ENCODE data around the gene SYNC. TPM values are rescaled to one million over a fixed set of nuclear protein-coding genes. Genes with fewer than 3 reads are reported as not detected.

The SYNC gene
- total and polyA plus RNA-seq, 9 of the 15 experiments (the other 6 are each of a cell fraction or from before 2014, with no cell fraction given) = 0.49 to 1.1 (median 0.87) TPM

DNA sequence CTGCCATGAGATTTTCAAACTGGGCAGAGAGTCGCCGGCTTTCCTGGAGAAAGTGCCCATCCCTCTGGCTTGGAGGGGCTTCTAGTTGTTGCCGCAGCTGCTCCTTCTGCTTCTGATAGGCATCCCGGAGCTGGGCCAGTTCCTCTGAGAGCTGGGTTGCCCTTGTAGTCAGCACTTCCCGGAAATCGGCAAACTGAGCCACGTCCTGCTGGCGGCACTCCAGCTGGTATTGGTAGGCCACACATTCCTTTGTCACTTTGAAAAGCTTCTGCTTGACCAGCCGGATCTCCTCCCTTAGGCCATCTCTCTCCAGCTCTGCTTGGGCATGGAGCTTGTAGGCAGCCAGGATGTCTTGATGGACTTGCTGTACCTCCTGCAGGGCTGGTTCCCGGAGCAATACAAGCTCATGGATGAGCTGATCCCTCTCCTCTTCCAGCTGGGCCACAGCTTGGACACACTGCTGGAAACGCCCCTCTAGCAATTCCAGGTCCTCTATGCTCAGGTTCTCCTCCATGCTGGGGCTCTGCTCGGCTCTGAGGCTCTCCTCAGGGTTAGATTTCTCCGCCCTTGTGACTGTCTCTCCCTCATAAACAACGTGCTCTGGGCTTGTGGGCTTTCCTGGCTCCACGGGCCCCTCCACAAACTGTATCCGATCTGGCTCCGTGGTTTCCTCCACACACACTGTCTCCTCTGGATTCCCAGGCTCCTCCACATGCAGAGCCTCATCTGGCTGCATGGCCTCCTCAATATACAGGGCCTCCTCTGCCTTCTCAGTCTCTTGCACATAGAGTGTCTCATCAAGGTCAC is 7.3 kb downstream of the SYNC start (continued):
- no peak for TF ChIP-seq ZBTB17 (CRISPR knock-in tag; IDR thresholded peaks at IDR 0.05)
- TF ChIP-seq, protein P1, sequence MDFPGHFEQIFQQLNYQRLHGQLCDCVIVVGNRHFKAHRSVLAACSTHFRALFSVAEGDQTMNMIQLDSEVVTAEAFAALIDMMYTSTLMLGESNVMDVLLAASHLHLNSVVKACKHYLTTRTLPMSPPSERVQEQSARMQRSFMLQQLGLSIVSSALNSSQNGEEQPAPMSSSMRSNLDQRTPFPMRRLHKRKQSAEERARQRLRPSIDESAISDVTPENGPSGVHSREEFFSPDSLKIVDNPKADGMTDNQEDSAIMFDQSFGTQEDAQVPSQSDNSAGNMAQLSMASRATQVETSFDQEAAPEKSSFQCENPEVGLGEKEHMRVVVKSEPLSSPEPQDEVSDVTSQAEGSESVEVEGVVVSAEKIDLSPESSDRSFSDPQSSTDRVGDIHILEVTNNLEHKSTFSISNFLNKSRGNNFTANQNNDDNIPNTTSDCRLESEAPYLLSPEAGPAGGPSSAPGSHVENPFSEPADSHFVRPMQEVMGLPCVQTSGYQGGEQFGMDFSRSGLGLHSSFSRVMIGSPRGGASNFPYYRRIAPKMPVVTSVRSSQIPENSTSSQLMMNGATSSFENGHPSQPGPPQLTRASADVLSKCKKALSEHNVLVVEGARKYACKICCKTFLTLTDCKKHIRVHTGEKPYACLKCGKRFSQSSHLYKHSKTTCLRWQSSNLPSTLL (IDR thresholded peaks at IDR 0.05) = no peak
- no peak for TF ChIP-seq ZNF586 (CRISPR knock-in tag; conservative IDR thresholded peaks at IDR 0.05)
- TF ChIP-seq, protein P2, sequence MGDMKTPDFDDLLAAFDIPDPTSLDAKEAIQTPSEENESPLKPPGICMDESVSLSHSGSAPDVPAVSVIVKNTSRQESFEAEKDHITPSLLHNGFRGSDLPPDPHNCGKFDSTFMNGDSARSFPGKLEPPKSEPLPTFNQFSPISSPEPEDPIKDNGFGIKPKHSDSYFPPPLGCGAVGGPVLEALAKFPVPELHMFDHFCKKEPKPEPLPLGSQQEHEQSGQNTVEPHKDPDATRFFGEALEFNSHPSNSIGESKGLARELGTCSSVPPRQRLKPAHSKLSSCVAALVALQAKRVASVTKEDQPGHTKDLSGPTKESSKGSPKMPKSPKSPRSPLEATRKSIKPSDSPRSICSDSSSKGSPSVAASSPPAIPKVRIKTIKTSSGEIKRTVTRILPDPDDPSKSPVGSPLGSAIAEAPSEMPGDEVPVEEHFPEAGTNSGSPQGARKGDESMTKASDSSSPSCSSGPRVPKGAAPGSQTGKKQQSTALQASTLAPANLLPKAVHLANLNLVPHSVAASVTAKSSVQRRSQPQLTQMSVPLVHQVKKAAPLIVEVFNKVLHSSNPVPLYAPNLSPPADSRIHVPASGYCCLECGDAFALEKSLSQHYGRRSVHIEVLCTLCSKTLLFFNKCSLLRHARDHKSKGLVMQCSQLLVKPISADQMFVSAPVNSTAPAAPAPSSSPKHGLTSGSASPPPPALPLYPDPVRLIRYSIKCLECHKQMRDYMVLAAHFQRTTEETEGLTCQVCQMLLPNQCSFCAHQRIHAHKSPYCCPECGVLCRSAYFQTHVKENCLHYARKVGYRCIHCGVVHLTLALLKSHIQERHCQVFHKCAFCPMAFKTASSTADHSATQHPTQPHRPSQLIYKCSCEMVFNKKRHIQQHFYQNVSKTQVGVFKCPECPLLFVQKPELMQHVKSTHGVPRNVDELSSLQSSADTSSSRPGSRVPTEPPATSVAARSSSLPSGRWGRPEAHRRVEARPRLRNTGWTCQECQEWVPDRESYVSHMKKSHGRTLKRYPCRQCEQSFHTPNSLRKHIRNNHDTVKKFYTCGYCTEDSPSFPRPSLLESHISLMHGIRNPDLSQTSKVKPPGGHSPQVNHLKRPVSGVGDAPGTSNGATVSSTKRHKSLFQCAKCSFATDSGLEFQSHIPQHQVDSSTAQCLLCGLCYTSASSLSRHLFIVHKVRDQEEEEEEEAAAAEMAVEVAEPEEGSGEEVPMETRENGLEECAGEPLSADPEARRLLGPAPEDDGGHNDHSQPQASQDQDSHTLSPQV (IDR thresholded peaks at IDR 0.05) = peak; percentile 36
- TF ChIP-seq, protein P3, sequence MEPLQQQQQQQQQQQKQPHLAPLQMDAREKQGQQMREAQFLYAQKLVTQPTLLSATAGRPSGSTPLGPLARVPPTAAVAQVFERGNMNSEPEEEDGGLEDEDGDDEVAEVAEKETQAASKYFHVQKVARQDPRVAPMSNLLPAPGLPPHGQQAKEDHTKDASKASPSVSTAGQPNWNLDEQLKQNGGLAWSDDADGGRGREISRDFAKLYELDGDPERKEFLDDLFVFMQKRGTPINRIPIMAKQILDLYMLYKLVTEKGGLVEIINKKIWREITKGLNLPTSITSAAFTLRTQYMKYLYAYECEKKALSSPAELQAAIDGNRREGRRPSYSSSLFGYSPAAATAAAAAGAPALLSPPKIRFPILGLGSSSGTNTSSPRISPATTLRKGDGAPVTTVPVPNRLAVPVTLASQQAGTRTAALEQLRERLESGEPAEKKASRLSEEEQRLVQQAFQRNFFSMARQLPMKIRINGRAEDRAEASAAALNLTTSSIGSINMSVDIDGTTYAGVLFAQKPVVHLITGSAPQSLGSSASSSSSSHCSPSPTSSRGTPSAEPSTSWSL (CRISPR knock-in tag; IDR thresholded peaks at IDR 0.05; ENCODE audit: borderline replicate concordance) = no peak
- no peak for TF ChIP-seq ZNF212 (CRISPR knock-in tag; IDR thresholded peaks at IDR 0.05)
- TF ChIP-seq ZNF507 (tag; conservative IDR thresholded peaks at IDR 0.05) = no peak
- TF ChIP-seq CBX3 (IDR thresholded peaks at IDR 0.05; ENCODE audit: borderline replicate concordance in 1 of 2, low read length in 2 of 2) = no peak
- no peak for TF ChIP-seq IFI16 (CRISPR knock-in tag; IDR thresholded peaks at IDR 0.05)
- no peak for TF ChIP-seq ZKSCAN3 (CRISPR knock-in tag; IDR thresholded peaks at IDR 0.05)
- TF ChIP-seq NCOA2 (IDR thresholded peaks at IDR 0.05; ENCODE audit: partially characterized antibody in 2 of 2) = no peak
- no peak for TF ChIP-seq STAG1 (CRISPR knock-in tag; IDR thresholded peaks at IDR 0.05; ENCODE audit: borderline replicate concordance)
- TF ChIP-seq, protein P4, sequence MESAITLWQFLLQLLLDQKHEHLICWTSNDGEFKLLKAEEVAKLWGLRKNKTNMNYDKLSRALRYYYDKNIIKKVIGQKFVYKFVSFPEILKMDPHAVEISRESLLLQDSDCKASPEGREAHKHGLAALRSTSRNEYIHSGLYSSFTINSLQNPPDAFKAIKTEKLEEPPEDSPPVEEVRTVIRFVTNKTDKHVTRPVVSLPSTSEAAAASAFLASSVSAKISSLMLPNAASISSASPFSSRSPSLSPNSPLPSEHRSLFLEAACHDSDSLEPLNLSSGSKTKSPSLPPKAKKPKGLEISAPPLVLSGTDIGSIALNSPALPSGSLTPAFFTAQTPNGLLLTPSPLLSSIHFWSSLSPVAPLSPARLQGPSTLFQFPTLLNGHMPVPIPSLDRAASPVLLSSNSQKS (CRISPR knock-in tag; IDR thresholded peaks at IDR 0.05) = no peak
- TF ChIP-seq, protein P5, sequence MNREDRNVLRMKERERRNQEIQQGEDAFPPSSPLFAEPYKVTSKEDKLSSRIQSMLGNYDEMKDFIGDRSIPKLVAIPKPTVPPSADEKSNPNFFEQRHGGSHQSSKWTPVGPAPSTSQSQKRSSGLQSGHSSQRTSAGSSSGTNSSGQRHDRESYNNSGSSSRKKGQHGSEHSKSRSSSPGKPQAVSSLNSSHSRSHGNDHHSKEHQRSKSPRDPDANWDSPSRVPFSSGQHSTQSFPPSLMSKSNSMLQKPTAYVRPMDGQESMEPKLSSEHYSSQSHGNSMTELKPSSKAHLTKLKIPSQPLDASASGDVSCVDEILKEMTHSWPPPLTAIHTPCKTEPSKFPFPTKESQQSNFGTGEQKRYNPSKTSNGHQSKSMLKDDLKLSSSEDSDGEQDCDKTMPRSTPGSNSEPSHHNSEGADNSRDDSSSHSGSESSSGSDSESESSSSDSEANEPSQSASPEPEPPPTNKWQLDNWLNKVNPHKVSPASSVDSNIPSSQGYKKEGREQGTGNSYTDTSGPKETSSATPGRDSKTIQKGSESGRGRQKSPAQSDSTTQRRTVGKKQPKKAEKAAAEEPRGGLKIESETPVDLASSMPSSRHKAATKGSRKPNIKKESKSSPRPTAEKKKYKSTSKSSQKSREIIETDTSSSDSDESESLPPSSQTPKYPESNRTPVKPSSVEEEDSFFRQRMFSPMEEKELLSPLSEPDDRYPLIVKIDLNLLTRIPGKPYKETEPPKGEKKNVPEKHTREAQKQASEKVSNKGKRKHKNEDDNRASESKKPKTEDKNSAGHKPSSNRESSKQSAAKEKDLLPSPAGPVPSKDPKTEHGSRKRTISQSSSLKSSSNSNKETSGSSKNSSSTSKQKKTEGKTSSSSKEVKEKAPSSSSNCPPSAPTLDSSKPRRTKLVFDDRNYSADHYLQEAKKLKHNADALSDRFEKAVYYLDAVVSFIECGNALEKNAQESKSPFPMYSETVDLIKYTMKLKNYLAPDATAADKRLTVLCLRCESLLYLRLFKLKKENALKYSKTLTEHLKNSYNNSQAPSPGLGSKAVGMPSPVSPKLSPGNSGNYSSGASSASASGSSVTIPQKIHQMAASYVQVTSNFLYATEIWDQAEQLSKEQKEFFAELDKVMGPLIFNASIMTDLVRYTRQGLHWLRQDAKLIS (CRISPR knock-in tag; IDR thresholded peaks at IDR 0.05) = no peak

Data from K562 (cell line).